Measurements from ENCODE around the gene DIPK1B.

DIPK1B gene

DNA sequence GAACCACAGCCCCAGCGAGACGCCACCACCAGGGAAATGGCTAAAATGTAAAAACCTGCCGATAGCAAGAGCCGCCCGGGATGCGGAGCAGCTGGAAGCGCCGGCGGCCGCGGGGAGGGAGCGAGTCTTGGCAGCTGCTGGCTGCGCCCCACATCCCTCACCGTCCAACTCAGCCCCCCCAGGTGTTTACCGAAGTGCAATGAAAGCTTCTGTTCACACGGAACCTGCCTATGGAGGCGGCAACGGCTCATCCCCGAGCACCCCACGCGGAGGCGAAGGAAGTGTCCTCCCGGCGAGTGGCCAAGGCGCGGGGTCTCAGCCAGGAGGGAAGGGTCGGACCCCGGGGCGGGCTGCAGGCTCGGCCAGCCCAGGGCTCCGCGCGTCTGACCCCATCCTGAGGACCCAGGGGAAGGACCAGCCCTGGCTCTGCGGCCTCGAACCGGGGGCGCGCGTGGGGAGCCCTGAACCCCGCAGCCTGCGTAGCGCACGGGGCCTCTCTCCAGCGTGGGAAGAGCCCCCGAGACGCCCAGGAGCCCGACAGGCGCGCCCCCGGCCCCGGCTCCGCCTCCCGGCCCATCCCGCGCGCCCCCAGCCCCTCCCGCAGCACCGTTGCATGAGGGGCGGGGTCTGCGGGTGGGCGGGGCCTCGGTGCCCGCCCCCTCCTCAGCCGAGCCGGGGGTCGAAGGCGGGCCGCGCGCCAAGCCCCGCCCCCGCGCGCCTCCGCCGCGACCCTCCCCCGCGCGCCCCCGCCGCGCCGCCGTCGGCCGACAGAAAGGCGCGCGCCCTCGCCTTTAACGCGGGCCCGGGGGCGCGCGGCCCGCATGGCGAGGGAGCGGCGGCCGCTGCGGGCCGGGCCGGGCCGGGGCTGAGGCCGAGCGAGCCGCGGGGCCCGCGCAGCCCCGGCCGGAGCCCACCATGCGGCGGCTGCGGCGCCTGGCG is at the start of gene DIPK1B:
Gene DIPK1B, plus strand, starts transcription at position 822 of the 939 bp plus-strand sequence. Its CDS starts 94 bp downstream, at position 916.
- peak; percentile 71 for DNase-seq

DNA sequence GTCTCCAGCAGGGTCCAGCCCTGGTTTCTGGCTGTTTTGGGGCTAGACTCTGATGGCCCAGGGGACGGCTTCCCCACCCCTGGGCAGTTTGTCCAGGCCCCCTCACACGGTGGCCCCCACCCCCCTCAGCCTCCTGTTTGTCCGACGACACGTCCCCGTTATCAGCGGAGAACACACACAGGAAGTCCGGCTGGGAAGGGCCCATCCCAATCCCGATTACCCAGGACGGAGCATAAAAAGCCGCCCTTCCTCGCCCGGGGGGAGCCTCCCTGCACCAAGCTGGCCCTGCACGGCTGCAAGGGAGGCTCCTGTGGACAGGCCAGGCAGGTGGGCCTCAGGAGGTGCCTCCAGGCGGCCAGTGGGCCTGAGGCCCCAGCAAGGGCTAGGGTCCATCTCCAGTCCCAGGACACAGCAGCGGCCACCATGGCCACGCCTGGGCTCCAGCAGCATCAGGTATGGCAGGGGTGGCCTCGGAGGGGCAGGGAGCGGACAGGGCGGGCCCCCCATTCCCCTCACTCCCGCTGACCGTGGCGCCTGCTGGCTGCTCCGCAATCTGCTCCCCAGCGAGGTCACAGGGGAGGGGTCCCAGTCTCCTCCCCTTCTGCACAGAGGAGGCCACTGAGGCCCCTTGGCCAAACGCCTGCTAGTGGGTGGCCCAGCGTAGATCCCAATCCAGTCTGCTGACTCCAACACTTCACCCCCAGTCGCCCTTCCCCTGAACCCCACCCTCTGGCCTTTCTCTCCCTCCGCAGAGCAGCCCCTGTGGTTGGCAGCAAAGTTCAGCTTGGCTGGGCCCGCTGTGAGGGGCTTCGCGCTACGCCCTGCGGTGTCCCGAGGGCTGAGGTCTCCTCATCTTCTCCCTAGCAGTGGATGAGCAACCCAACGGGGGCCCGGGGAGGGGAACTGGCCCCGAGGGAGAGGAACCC is 49.5 kb upstream of the DIPK1B start, which contains the start of gene EGFL7:
Gene EGFL7, plus strand, starts transcription at position 261 of the 926 bp plus-strand sequence. CDS start 5,367 bp downstream, outside the sequence.
- DNase-seq, result peak; percentile 94

DNA sequence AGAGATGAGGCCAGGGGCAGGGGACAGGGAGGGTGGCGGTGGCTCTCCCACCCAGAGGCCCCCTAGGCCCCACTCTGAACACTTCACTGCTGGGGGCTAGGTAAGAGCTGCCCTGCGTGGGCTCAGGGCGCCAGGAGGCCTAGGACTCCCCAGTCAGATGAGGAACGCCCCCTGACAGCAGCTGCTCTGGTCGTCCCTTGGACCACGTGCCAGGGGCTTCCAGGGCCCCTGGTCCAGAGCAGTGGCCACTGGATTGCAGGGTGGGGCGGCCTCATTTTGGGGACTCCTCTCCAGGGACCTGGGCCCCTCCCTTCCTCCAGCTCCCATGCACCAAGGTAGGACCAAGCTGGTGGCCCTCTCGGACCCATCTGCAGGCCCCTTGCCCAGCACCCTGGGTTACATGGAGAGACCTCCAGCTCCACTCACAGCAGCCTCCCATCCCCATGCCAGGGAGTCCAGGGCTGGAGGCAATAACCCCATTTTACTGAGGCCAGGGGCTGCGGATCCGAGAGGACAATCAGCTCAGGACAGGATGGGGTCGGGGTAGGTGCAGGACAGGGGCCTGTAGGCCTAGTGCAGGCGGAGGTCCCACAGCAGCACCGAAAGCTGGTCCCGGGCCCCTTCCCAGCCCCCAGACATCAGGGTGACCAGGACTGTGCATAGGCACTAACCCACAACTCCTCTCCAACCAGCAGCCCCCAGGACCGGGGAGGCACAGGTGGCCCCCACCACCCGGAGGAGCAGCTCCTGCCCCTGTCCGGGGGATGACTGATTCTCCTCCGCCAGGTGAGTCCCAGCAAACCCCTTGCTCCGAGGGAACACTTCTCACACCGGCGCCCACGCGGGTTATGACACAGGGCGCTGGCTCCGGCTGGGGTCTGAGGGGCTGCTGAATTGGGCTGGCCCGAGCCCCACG is 48.1 kb upstream of the DIPK1B start:
- DNase-seq, result peak; percentile 57

DNA sequence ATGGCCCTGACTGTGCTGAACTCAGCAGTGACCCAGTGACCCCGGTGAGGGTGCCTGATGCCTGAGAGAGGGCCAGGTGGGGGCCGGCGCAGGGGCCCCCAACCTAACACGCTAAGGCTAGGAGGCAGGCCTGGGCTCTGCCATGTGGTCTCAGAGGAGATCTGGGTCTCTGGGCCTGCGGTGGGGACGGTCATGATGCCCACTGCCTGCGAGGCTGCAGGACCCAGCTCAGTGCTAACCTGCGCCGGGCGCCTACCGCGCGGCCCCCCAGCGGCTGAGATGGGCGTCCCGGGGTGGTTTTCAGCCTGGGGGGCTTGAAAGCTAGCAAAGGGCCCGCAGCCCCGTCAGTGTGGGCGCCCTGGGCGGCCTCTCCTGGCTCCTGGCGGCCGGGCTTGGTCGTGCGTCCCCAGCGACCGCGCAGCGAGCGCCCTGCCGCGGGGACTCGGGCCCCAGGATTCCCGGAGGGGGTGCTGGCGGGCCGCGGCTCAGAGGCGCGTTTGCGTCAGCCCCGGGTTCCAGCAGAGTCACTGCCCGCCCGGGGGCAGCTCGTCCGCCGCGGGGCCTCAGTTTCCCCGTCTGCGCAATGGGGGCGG is 47.2 kb upstream of the DIPK1B start:
- peak; percentile 85 for DNase-seq

DNA sequence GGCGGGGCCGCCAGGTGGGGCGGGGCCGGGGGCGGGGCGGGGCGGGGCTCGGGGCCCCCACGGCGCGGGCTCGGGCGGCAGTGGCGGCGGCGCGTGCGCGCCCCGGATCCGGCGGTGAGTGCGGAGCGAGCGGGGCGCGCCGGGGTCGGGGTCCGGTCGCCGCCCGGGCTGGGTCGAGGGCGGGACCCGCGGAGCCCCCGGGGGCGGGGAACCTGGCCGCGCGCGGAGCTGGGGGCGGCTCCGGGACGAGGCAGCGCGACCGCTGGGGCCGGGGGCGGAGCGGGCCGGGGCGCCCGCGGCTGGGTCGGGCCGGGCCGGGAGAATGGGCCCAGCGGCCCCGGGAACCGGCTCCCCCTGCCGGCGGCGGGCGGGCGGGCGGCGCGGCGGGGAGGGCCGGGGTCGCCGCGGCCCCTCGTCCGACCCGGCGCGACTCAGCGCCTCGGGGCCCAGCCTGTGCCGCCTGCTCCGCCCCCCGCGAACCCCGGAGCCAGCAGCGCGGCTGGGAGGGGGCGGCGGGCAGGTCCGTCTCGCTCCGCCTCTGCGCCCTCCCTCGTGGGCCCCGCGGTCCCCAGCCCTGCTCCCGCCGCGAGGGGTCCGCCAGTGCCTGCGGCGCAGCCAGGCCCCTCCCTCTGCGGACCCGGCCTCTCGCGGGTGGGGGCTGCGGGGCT is 46.5 kb upstream of the DIPK1B start:
- DNase-seq, result peak; percentile 74

DNA sequence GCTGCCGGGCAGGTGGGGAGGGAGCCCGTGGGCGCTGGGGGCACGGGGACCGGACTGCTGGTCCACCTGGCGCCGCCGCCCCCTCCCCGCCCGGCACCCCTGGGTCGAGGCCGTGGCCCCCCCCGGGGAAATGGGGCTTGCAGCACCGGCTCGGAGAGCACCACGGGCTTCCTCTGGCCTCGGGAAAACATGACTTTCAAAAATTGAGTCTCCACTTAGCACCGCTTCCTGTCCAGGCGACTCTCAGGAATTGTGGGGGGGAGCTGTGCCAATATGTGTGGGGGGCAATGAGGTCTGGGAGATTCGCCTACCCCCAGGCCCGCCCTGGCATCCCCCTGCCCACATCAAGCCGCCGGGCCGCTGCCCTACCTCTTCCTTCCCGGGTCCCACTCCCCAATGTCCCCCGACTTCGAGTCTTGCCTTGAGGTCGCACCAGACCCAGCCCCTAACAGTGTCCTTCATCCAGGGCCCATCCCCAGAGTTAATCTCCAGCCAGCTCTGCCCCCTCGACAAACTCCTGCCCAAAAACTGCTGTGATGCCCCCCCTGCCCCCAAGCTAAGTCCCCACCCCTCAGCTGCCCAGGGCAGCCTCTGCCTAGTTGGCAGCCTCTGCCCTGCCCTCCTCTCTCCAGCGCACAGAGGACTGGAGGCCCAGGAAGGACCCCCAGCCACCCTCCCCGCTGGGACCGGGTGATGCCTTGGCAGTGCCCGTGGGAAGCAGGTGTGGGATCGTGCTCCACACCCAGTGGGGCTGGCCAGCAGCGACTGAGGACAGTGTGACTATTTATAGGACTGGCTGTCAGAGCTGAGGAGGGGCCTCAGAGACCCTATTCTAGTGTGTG is 45.8 kb upstream of the DIPK1B start:
- DNase-seq, result peak; percentile 54

DNA sequence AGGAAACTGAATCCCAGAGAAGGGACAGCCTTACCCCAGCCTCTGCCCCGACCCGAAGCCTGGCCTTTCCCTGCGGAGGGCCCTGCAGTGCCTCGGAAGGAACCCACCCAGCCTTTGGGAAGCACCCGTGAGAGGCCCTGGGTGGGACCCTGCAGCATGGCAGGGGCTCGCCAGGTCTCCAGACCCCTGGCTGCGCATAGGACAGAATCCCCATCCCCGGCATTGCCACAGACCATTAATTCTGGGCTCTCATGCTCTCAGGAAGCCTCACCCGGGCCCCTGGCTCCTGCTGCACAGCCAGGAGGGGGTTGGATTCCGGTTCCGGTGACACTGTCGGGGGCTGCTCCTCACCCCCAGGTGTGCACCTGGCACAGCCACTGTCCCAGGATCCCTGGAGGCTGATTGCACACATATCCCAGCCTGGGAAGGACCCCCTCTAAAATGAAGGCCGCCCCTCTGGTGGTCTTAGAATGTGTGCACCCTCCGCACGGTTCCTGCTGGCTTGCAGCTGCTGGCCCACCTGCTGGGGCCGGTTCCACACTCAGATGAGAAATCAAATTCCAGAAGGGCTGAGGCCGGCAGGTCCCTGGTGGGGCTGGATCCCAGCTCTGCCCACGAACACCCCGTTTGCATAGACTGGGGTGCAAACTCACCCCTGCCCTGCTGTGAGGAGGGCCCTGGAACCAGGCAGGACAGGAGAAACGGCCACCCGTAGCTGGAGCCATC is 45.0 kb upstream of the DIPK1B start:
- peak; percentile 18 for DNase-seq

DNA sequence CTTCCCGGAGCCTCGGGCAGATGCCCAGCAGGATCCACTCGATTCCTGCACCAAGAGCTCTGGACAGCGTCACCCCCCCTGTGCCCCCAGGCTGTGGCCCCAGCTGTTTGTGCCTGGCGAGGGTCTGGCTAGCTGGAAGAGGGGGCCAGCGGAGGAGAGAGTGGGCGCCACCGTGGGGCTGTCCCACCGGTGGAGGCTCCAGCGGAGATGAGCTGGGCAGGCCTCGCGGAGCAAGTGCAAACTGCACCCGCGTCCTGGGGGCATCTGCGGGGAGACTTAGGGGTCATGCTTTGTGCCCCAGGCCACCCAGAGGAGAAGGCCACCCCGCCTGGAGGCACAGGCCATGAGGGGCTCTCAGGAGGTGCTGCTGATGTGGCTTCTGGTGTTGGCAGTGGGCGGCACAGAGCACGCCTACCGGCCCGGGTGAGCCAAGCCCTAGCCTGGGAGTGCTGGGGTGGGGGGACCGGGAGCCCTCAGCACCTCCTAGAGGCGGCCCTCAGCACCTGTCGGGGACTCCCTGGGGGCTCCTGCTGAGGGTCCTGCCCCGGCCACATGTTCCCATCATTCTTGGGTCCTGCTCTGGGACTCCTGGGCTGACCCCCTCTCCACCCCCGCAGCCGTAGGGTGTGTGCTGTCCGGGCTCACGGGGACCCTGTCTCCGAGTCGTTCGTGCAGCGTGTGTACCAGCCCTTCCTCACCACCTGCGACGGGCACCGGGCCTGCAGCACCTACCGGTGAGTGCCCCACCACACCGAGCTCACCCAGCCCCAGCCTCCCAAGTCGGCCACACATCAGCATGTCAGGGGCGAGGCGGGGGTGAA is 44.2 kb upstream of the DIPK1B start:
- DNase-seq, result peak; percentile 64

DNA sequence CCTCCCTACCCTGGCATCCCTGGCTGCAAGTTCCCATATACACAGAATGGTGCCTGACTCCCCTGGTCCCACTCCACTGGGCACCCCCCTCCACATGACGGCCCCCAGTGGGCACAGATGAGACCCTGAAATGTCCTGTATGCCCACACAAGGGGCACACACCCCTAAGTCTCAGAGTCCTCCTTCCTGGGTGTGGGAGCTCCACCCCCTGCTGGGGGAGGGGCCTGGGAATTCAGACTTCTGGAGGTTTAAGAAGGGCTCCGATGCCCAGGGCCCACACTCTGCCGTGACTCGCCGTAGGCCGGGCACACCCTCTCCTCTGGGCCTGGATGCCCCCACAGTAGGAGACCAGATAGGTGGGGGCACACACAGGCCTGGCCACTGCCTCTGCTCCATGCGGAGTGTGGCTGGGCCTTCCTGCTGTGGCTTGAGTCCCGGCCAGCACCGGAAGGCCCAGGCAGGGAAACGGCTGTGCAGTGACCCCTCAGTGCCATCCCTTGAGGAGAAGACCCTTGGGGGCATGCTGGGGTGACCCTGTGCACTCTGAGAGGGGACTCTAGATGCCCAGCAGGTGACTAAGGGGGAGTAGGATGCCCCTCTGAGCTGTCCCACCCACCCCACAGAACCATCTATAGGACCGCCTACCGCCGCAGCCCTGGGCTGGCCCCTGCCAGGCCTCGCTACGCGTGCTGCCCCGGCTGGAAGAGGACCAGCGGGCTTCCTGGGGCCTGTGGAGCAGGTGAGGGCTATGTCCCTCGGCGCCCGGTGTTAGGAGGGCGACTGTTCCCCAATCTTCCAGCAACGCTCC is 43.2 kb upstream of the DIPK1B start:
- peak; percentile 78 for DNase-seq

DNA sequence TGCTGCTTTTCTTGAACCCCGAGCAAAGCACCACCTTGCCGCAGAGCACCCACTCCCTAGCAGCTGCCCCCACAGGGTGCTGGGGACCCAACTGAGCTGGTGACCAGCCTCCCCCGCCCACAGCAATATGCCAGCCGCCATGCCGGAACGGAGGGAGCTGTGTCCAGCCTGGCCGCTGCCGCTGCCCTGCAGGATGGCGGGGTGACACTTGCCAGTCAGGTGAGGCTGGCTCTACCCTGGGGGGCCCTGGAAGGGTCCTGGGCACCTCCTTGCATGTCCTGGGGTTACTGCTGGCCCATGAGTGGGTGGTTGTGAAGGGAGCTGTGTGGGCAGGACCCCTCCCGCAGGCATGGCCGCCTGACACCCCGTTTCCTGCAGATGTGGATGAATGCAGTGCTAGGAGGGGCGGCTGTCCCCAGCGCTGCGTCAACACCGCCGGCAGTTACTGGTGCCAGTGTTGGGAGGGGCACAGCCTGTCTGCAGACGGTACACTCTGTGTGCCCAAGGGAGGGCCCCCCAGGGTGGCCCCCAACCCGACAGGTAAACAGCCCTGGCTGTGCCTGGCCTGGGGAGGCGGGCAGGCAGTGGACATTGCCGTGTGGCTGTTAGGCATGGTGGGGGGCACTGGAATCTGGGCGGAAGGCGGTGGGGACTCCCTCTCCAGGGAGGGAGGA is 42.4 kb upstream of the DIPK1B start:
- peak; percentile 41 for DNase-seq

DNA sequence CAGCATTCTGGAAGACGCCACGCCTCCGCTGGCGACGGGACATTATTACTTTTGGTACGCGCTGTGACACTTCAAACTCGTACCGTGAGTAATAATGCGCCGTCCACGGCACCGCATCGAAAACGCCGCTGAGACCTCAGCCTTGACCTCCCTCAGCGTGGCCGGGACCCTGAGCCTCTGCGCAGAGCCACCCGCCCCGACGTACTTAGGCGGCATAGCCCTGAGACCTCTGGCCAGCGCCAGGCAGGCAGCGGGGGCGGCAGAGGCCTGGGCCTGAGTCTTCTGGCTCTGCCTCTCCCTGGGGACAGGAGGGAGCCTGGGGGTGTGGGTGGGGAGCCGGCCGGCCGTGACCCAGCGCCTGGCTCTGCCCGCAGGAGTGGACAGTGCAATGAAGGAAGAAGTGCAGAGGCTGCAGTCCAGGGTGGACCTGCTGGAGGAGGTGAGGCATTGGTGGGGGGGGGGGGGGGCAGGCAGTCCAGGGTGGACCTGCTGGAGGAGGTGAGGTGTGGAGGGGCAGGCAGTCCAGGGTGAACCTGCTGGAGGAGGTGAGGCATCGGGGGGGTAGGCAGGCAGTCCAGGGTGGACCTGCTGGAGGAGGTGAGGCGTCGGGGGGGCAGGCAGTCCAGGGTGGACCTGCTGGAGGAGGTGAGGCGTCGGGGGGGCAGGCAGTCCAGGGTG is 41.7 kb upstream of the DIPK1B start:
- peak; percentile 26 for DNase-seq

DNA sequence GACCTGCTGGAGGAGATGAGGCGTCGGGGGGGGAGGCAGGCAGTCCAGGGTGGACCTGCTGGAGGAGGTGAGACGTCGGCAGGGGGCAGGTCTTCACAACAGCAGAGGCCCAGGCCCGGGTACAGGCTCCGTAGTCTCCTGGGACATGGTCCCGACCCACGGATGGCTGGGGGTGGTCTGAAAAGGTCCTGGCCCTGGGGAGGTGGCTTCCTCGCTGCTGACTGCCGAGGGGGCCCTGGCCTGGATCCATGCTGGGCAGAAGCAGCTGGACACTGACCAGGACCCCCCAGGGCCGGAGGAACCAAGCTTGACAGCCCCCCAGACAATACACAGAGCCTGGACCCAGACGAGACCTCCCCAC is 41.1 kb upstream of the DIPK1B start:
- DNase-seq, result peak; percentile 38

DNA sequence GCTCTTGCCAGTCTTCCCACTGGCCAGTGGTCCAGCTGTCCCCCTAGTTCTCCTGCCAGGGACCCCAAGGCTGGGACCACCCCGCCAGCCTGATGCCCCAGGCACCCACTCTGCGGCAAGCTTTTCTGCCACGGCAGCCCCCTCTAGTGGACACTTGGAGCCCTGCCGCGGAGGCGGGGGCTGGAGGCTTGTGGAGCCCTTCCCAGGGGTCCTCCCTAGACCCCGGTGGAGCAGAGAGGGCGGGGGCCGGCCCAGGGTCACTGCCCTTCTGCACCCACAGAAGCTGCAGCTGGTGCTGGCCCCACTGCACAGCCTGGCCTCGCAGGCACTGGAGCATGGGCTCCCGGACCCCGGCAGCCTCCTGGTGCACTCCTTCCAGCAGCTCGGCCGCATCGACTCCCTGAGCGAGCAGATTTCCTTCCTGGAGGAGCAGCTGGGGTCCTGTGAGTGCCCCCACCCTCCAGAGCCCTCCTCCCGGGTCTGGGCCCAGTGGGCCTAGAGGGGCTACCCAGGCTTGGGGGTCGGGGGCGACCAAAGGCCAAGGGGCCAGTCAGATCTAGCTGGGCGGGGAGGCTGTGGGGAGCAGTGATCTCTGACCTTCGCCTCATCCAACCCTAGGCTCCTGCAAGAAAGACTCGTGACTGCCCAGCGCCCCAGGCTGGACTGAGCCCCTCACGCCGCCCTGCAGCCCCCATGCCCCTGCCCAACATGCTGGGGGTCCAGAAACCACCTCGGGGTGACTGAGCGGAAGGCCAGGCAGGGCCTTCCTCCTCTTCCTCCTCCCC is 40.5 kb upstream of the DIPK1B start:
- peak; percentile 72 for DNase-seq

DNA sequence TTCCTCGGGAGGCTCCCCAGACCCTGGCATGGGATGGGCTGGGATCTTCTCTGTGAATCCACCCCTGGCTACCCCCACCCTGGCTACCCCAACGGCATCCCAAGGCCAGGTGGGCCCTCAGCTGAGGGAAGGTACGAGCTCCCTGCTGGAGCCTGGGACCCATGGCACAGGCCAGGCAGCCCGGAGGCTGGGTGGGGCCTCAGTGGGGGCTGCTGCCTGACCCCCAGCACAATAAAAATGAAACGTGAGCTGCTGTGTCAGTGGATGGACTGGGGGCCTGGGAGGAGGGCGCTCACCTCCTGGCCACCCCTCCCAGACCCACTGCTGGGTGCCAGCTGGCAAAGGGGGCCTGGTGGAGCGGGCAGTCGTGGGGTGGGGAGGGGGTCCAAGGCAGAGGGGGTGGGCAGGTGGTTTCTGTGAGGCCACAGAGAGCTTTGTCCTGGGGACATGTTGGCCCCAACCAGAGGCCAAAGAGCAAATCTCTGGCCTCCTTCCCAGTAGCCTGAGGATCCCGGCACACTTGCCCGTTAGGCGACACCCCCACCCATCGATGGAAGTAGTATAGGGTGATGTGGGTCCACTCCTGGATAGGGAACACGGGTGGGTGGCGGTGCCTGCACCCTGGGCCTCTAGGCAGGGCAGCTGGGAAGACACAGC is 39.8 kb upstream of the DIPK1B start:
- DNase-seq, result peak; percentile 48

Data from hematopoietic multipotent progenitor cell treated with erythropoietin and hydrocortisone succinate and interleukin-3 and kit ligand, for 4 days (in vitro differentiated cells).